H9 (cell line): ENCODE results near the gene CKMT2. TPM values are rescaled to one million over a fixed set of nuclear protein-coding genes. Genes with fewer than 3 reads are reported as not detected.

Source experiments
- DNase-seq: peaks from one replicate; pipeline ENCODE4 v3.0.0-alpha.2; 2017
- H2AFZ ChIP-seq: one replicate; pipeline ENCODE4 v1.6.1; 2013; ENCODE audit warnings: mild to moderate bottlenecking, low read length, control low read depth, moderate library complexity
- H2AK5ac ChIP-seq: 2 replicates; pipeline ENCODE4 v1.6.1; 2013; ENCODE audit warnings: low read length, control low read depth, mixed read lengths; ENCODE audit not compliant: insufficient read length
- H2BK120ac ChIP-seq: one replicate; pipeline ENCODE4 v1.6.1; 2013; ENCODE audit warnings: low read depth, mild to moderate bottlenecking, low read length, control low read depth, inconsistent platforms; ENCODE audit not compliant: poor library complexity, severe bottlenecking
- H2BK12ac ChIP-seq: 2 replicates; pipeline ENCODE4 v1.6.1; 2013; ENCODE audit warnings: low read length, control low read depth, mixed read lengths, low read depth; ENCODE audit not compliant: insufficient read length
- H2BK15ac ChIP-seq: 2 replicates; pipeline ENCODE4 v1.6.1; 2013; ENCODE audit warnings: low read depth, low read length, control low read depth
- H2BK20ac ChIP-seq: one replicate; pipeline ENCODE4 v1.6.1; 2013; ENCODE audit warnings: low read depth, mild to moderate bottlenecking, low read length, control low read depth, inconsistent platforms; ENCODE audit not compliant: poor library complexity, severe bottlenecking
- H2BK5ac ChIP-seq: 2 replicates; pipeline ENCODE4 v1.6.1; 2013; ENCODE audit warnings: low read length, control low read depth, mixed read lengths; ENCODE audit not compliant: insufficient read length
- H3K14ac ChIP-seq: 2 replicates; pipeline ENCODE4 v1.6.1; 2013; ENCODE audit warnings: low read length, control low read depth; ENCODE audit not compliant: insufficient read depth
- H3K18ac ChIP-seq: 2 replicates; pipeline ENCODE4 v1.6.1; 2013; ENCODE audit warnings: low read depth, mild to moderate bottlenecking, mixed read lengths, low read length, control low read depth; ENCODE audit not compliant: insufficient read length
- H3K23ac ChIP-seq: 2 replicates; pipeline ENCODE4 v1.6.1; 2013; ENCODE audit warnings: low read length, control low read depth, mixed read lengths, low read depth; ENCODE audit not compliant: insufficient read length
- H3K23me2 ChIP-seq: 2 replicates; pipeline ENCODE4 v1.6.1; 2013; ENCODE audit warnings: low read depth, mild to moderate bottlenecking, mixed read lengths, low read length, control low read depth; ENCODE audit not compliant: insufficient read length, poor library complexity, severe bottlenecking
- H3K27ac ChIP-seq: 2 replicates; pipeline ENCODE4 v1.5.1; 2013; ENCODE audit warnings: low read length, control low read depth, mixed read lengths, low read depth; ENCODE audit not compliant: insufficient read length
- H3K27me3 ChIP-seq: 2 replicates; pipeline ENCODE4 v1.6.1; 2013; ENCODE audit warnings: low read length, control low read depth, inconsistent platforms; ENCODE audit not compliant: insufficient read depth
- H3K4ac ChIP-seq: 2 replicates; pipeline ENCODE4 v1.6.1; 2013; ENCODE audit warnings: low read depth, mild to moderate bottlenecking, control low read depth, inconsistent platforms, low read length, moderate library complexity
- H3K4me1 ChIP-seq: 2 replicates; pipeline ENCODE4 v1.6.1; 2013; ENCODE audit warnings: low read length, control low read depth, inconsistent platforms; ENCODE audit not compliant: insufficient read depth
- H3K4me2 ChIP-seq: 2 replicates; pipeline ENCODE4 v1.6.1; 2013; ENCODE audit warnings: low read length, control low read depth, mixed read lengths; ENCODE audit not compliant: insufficient read length, insufficient read depth
- H3K56ac ChIP-seq: 2 replicates; pipeline ENCODE4 v1.6.1; 2013; ENCODE audit warnings: low read depth, mild to moderate bottlenecking, mixed read lengths, low read length, control low read depth; ENCODE audit not compliant: insufficient read length
- H3K79me1 ChIP-seq: 2 replicates; pipeline ENCODE4 v1.6.1; 2013; ENCODE audit warnings: low read depth, mild to moderate bottlenecking, moderate library complexity, low read length, control low read depth, inconsistent platforms; ENCODE audit not compliant: insufficient read depth, poor library complexity, severe bottlenecking
- H3K79me2 ChIP-seq: 2 replicates; pipeline ENCODE4 v1.6.1; 2013; ENCODE audit warnings: low read length, control low read depth, inconsistent platforms; ENCODE audit not compliant: insufficient read depth
- H3K9ac ChIP-seq: 2 replicates; pipeline ENCODE4 v1.6.1; 2013; ENCODE audit warnings: low read length, control low read depth, mixed read lengths; ENCODE audit not compliant: insufficient read length; ENCODE audit errors: extremely low read depth
- H3K9me3 ChIP-seq: one replicate; pipeline ENCODE4 v1.6.1; 2013; ENCODE audit warnings: low read depth, low read length, inconsistent platforms; ENCODE audit not compliant: control insufficient read depth
- H3T11ph ChIP-seq: one replicate; pipeline ENCODE4 v1.6.1; 2013; ENCODE audit warnings: mild to moderate bottlenecking, low read length, control low read depth, inconsistent platforms
- H4K20me1 ChIP-seq: one replicate; pipeline ENCODE4 v1.6.1; 2013; ENCODE audit not compliant: control insufficient read depth, insufficient read length, insufficient read depth
- H4K5ac ChIP-seq: 2 replicates; pipeline ENCODE4 v1.6.1; 2013; ENCODE audit warnings: low read depth, mild to moderate bottlenecking, mixed read lengths, low read length, control low read depth; ENCODE audit not compliant: insufficient read length
- H4K8ac ChIP-seq: replicated peaks from 2 replicates; pipeline ENCODE4 v1.6.1; 2013; ENCODE audit warnings: low read length, control low read depth, mixed read lengths, low read depth; ENCODE audit not compliant: insufficient read length
- H4K91ac ChIP-seq: 2 replicates; pipeline ENCODE4 v1.6.1; 2013; ENCODE audit warnings: low read depth, mild to moderate bottlenecking, moderate library complexity, mixed read lengths, low read length, control low read depth; ENCODE audit not compliant: insufficient read length
- H3K27ac Mint-ChIP-seq, 3 experiments: 2 replicates in 2 of 3; 3 replicates in 1 of 3; pipeline ENCODE4 v1.8.0; 2020 to 2021; ENCODE audit warnings: mixed read lengths in 3 of 3, mild to moderate bottlenecking in 1 of 3, moderate library complexity in 1 of 3
- H3K27me3 Mint-ChIP-seq: 2 replicates; pipeline ENCODE4 v1.8.0; 2021; ENCODE audit warnings: low read depth, mild to moderate bottlenecking, moderate library complexity, mixed read lengths
- H3K36me3 Mint-ChIP-seq, 3 experiments: 2 replicates in 2 of 3; 3 replicates in 1 of 3; pipeline ENCODE4 v1.8.0; 2020 to 2021; ENCODE audit warnings: low read depth in 3 of 3, mixed read lengths in 3 of 3; ENCODE audit not compliant: insufficient read depth in 1 of 3
- H3K4me1 Mint-ChIP-seq, 2 experiments: 2 replicates each; pipeline ENCODE4 v1.8.0; 2020; ENCODE audit warnings: mixed read lengths in 2 of 2
- H3K4me3 Mint-ChIP-seq, 2 experiments: 2 replicates in 1 of 2; 3 replicates in 1 of 2; pipeline ENCODE4 v1.8.0; 2020 to 2021; ENCODE audit warnings: mild to moderate bottlenecking in 2 of 2, mixed read lengths in 2 of 2, moderate library complexity in 1 of 2
- H3K9me3 Mint-ChIP-seq, 2 experiments: 2 replicates in 1 of 2; 3 replicates in 1 of 2; pipeline ENCODE4 v1.8.0; 2020; ENCODE audit warnings: mild to moderate bottlenecking in 2 of 2, mixed read lengths in 2 of 2, moderate library complexity in 1 of 2
- CTCF ChIP-seq: fragments of 200-600 bp; sonication (generic); conservative IDR thresholded peaks from 3 replicates; pipeline ENCODE4 v1.8.0; 2021; ENCODE audit warnings: antibody characterized with exemption, mild to moderate bottlenecking
- WGBS: extraction: QIAGEN DNeasy Blood & Tissue Kit; methylation state at CpG from one replicate; pipeline ENCODE4 v1.1.7; 2013; ENCODE audit warnings: missing lambda C conversion rate, low lambda C conversion rate, mixed read lengths; ENCODE audit not compliant: insufficient read length; ENCODE audit errors: extremely low coverage; 5-methylcytosine and 5-hydroxymethylcytosine counted together
- total RNA-seq: library from RNA; stranded (reverse); gene quantifications from 2 replicates; pipeline ENCODE4 v1.2.1, GENCODE V29; 2021

Gene CKMT2
- total RNA-seq, 1 experiment from 2014 or later: 1.8 TPM

- no peak overlapping the region for H3K4me3 Mint-ChIP-seq
- Histone ChIP-seq H4K8ac (no peak overlapping the region), H3K79me1 (no peaks in the 10 kb centered on the region), H2BK5ac (no peak overlapping the region), H2BK120ac (no peak overlapping the region), H3T11ph (no peak overlapping the region), H3K79me2 (no peaks in the 10 kb centered on the region), H3K23me2 (no peaks in the 10 kb centered on the region), H3K27ac (no peak overlapping the region), H3K27me3 (no peaks in the 10 kb centered on the region), H2AFZ (no peak overlapping the region), H3K9ac (no peak overlapping the region), H3K14ac (no peak overlapping the region), H3K4ac (no peak overlapping the region), H3K4me2 (no peak overlapping the region), H2AK5ac (no peak overlapping the region), H2BK15ac (no peak overlapping the region), H3K18ac (no peak overlapping the region), H3K23ac (no peak overlapping the region), H3K4me1 (peaks cover 2% of the 10 kb centered on the region; the same call in 1 of the 2 replicates), H3K9me3 (no peaks in the 10 kb centered on the region), H4K5ac (no peak overlapping the region), H2BK20ac (no peak overlapping the region), H2BK12ac (no peak overlapping the region), H3K56ac (no peak overlapping the region), H4K91ac (no peak overlapping the region), H4K20me1 (peaks cover 2% of the 10 kb centered on the region)
- H3K36me3 Mint-ChIP-seq: peaks cover 3 to 6% (median 4%) of the 10 kb centered on the region in 3 experiments; a peak in 4 of 7 replicates
- no CpG with 5 or more reads among the region's 4 CpGs for WGBS
- H3K27ac Mint-ChIP-seq: no peak overlapping the region
- peaks cover 22 to 34% of the 10 kb centered on the region in 2 experiments for H3K4me1 Mint-ChIP-seq
- H3K9me3 Mint-ChIP-seq: no peaks in the 10 kb centered on the region; a peak in 1 of 5 replicates
- no peak for TF ChIP-seq CTCF
- no peaks in the 10 kb centered on the region for H3K27me3 Mint-ChIP-seq
- DNase-seq: no peak
Observed at GRCh38 chr5:81242906-81243436, 9.8 kb downstream of the CKMT2 start.
